Spleen (tissue), 13 donors: ENCODE measurements around the gene VPS26B. TPM values are rescaled to one million over a fixed set of nuclear protein-coding genes. Genes with fewer than 3 reads are reported as not detected.

ENCODE experiments used
- DNase-seq: peaks from one replicate; pipeline ENCODE4 v3.0.0-alpha.2; 2020
- H3K27ac ChIP-seq, 8 donors: fragments of 200-600 bp; sonication (generic) in 7 of 8; 1 replicate in 4 of 8; 2 replicates in 4 of 8; pipeline versions ENCODE4 v1.5.0 to v1.8.0; 2016 to 2021; ENCODE audit warnings: inconsistent platforms in 4 of 8, mild to moderate bottlenecking in 4 of 8, moderate library complexity in 1 of 8
- H3K27me3 ChIP-seq, 7 donors: fragments of 200-600 bp; sonication (generic) in 6 of 7; replicated peaks in 1 of 7; 1 replicate in 4 of 7; 2 replicates in 3 of 7; pipeline versions ENCODE4 v1.5.0 to v1.8.0; 2016 to 2021; ENCODE audit warnings: inconsistent platforms in 3 of 7, mild to moderate bottlenecking in 1 of 7
- H3K36me3 ChIP-seq, 6 donors: fragments of 200-600 bp; sonication (generic) in 5 of 6; 1 replicate in 4 of 6; 2 replicates in 2 of 6; pipeline versions ENCODE4 v1.5.0 to v1.8.0; 2016 to 2021; ENCODE audit warnings: inconsistent platforms in 2 of 6
- H3K4me1 ChIP-seq, 6 donors: fragments of 200-600 bp; sonication (generic) in 5 of 6; 1 replicate in 3 of 6; 2 replicates in 3 of 6; pipeline versions ENCODE4 v1.5.0 to v1.8.0; 2016 to 2021; ENCODE audit warnings: inconsistent platforms in 3 of 6
- H3K4me3 ChIP-seq, 8 donors: fragments of 200-600 bp; sonication (generic) in 7 of 8; 1 replicate in 4 of 8; 2 replicates in 4 of 8; pipeline versions ENCODE4 v1.5.0 to v1.8.0; 2016 to 2021; ENCODE audit warnings: inconsistent platforms in 4 of 8, mild to moderate bottlenecking in 4 of 8, moderate library complexity in 2 of 8
- H3K9me3 ChIP-seq, 8 donors: fragments of 200-600 bp; sonication (generic) in 7 of 8; 1 replicate in 4 of 8; 2 replicates in 4 of 8; pipeline versions ENCODE4 v1.5.0 to v1.8.0; 2016 to 2021; ENCODE audit warnings: inconsistent platforms in 4 of 8
- POLR2A ChIP-seq, 3 donors: fragments of 450-650 bp; IDR thresholded peaks; one replicate each; pipeline ENCODE4 v1.5.1; 2017; ENCODE audit warnings: antibody characterized with exemption in 3 of 3, mild to moderate bottlenecking in 1 of 3
- POLR2AphosphoS5 ChIP-seq, 3 donors: sonication (generic); formaldehyde crosslinking; IDR thresholded peaks; one replicate each; pipeline ENCODE4 v1.5.1; 2017; ENCODE audit warnings: antibody characterized with exemption in 3 of 3
- WGBS, 5 donors: extraction: QIAGEN DNeasy Blood & Tissue Kit in 3 of 5; methylation state at CpG; one replicate each; pipeline versions ENCODE4 v1.1.5 to v1.1.7; 2013 to 2018; 5-methylcytosine and 5-hydroxymethylcytosine counted together
- intact Hi-C: fragments of 100-400 bp; cut with DNase I; formaldehyde crosslinking; loops from one replicate; pipeline ENCODE4 v1.15.0; 2023; ENCODE audit warnings: low total_unique reads
- long read RNA-seq, 2 donors: transcript quantifications; one replicate each; lab custom pipeline, GENCODE V29; 2026
- polyA plus RNA-seq, 3 donors: library from polyadenylated mRNA; stranded (reverse); fragments of 200-250 nt; gene quantifications; one replicate each; pipeline ENCODE4 v1.2.1, GENCODE V29; 2013
- total RNA-seq, 7 donors: library from RNA; depleted of rRNA in 3 of 7; stranded (reverse); fragments of >200 nt in 3 of 7; fragmentation: NEBNext Ultra II Directional in 4 of 7; extraction: Animal tissue kit (Norgen Biotek cat#: 25700) in 4 of 7; gene quantifications; one replicate each; pipeline versions ENCODE4 v1.1.0 to v1.2.1, GENCODE V29; 2016 to 2021
- TF ChIP-seq, protein P1 (sequence below), 11 experiments: fragments of 200-600 bp in 7 of 11; fragments of 450-650 bp in 4 of 11; sonication (generic) in 4 of 11; IDR thresholded peaks in 8 of 11; conservative IDR thresholded peaks in 3 of 11; 1 replicate in 7 of 11; 2 replicates in 4 of 11; pipeline versions ENCODE4 v1.4.0 to v1.8.0; 2016 to 2021; ENCODE audit warnings: antibody characterized with exemption in 11 of 11, inconsistent platforms in 4 of 11, mild to moderate bottlenecking in 1 of 11
- donor health status: healthy with polysubstance abuse.
- donor health status: DM: no; HTN: no; CAD: no; lungs with moderate emphysema.
- donor health status: DM: no; HTN: no; CAD: no.
- donor health status: Bipolar disorder and iron deficiency.
- donor health status: healthy.
- donor health status: DM: no; HTN: no; CAD: no.
- donor health status: DM: yes; HTN: yes; CAD: no.

The VPS26B gene
- total RNA-seq: 10 to 100 TPM; 31.1 to 48.9 (median 43.2) TPM
- 10 to 100 TPM in 2 of 3 donors, 1 to 10 TPM in 1; 9.7 to 14.8 (median 11.6) TPM for polyA plus RNA-seq
- long read RNA-seq, donor 1, transcript VPS26B-201 (6 exons, 3,691 nt): major isoform, 11 of 19 reads
- long read RNA-seq, donor 1, transcript VPS26B-206 (2 exons, 2,073 nt): minor isoform, 5 of 19 reads
- long read RNA-seq, donor 1, partial matches to known transcripts: 0 of 19 reads
- long read RNA-seq, donor 1, other reads (novel, unspliced or antisense): 0 of 19 reads
- long read RNA-seq, donor 2, transcript VPS26B-201 (6 exons, 3,691 nt): major isoform, 8 of 11 reads
- long read RNA-seq, donor 2, partial matches to known transcripts: 0 of 11 reads
- long read RNA-seq, donor 2, other reads (novel, unspliced or antisense): 0 of 11 reads

DNA sequence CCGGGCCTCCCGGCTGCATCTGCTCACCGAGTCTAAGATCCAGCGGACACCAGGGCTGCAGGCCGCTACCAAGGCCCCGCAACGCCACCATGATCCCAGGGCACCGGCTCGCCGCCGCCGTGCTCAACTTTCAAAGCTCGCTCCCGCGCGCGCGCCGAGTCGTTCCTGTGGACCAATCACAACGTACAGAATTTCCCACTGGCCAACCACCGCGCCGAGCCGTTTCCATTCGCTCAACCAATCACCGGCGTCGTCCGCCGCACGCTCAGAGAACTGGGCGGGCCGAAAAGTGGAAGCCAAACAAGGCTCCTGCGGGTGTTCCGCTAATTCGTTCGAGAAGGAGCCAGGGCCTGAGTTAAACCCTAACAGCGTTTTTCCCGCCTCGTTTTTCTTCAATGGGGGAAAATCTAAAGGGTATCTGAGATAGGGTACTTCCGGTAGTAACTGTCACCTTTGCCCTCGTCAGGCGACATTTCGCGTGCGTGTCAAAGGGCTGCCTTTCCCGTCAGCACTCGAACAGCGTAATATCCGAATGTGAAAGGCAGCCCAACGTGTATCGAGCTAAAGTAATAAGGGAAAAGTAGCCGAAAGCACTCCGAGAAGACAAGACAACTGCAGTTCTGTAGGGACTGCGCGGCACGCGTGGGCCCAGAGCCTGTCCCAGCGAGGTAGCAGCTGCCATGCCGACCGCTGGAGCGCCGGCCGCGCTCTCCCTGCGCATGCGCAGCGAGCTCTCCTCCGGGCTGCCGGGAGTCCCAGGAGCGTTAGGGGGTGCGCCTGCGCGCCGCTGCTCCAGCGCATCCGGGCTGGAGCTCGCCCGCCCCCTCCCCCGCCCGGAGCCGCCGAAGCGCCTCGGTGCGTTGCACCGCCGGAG lies at the start of gene VPS26B, which contains the start of gene NCAPD3:
Gene VPS26B (plus strand): TSS at position 836 of the 874 bp plus-strand sequence. CDS start 452 bp downstream, outside the sequence.
Gene NCAPD3 (minus strand): TSS at position 132 of the 874 bp plus-strand sequence. CDS start 41 bp downstream, at position 91.
- DNase-seq: peak; percentile 98
- TF ChIP-seq POLR2AphosphoS5 (IDR thresholded peaks at IDR 0.05) (peak; percentile 100), POLR2A (IDR thresholded peaks at IDR 0.05) (peak; percentile 78 to 98 (median 87))
- TF ChIP-seq, protein P1, sequence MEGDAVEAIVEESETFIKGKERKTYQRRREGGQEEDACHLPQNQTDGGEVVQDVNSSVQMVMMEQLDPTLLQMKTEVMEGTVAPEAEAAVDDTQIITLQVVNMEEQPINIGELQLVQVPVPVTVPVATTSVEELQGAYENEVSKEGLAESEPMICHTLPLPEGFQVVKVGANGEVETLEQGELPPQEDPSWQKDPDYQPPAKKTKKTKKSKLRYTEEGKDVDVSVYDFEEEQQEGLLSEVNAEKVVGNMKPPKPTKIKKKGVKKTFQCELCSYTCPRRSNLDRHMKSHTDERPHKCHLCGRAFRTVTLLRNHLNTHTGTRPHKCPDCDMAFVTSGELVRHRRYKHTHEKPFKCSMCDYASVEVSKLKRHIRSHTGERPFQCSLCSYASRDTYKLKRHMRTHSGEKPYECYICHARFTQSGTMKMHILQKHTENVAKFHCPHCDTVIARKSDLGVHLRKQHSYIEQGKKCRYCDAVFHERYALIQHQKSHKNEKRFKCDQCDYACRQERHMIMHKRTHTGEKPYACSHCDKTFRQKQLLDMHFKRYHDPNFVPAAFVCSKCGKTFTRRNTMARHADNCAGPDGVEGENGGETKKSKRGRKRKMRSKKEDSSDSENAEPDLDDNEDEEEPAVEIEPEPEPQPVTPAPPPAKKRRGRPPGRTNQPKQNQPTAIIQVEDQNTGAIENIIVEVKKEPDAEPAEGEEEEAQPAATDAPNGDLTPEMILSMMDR (IDR thresholded peaks at IDR 0.05 in 8 of 11, conservative IDR thresholded peaks at IDR 0.05 in 3 of 11): peak in 4 of 11 experiments; percentile 18 to 36 (median 27)
- peak within 1 kb of the TSS; percentile 71 to 97 (median 94) for H3K27ac ChIP-seq
- peaks cover 0 to 11% (median 0%) of the 10 kb centered on the region in 7 donors for H3K27me3 ChIP-seq
- intact Hi-C loops: no loop called here
- 0 to 1% (median 0%) methylated on average over 57 to 89 of the region's 89 CpGs for WGBS, 5 donors
- H3K4me1 ChIP-seq: peaks cover 32 to 67% (median 52%) of the 10 kb centered on the region in 6 donors
- H3K9me3 ChIP-seq: no peaks in the 10 kb centered on the region
- peaks cover 0 to 15% (median 11%) of the 10 kb centered on the region in 6 donors for H3K36me3 ChIP-seq
- H3K4me3 ChIP-seq: peak within 1 kb of the TSS; percentile 84 to 98 (median 92)

DNA sequence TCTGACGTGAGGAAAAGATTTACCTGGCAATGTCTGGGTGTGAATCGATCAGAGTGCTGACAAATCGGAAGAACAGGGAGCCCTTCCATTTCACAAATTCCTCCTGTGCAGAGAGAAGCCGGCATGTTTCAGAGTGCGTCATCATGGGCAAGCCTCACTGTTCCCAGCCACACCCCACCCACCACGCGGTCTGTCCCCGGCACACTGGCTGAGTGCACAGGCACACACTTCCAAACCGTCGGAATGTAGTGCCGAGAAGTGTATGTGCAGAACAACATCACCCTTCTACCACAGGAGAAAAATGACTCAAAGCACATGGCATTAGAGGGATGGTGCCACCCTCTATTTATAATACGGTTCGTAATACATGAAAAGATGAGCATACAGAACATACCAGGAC lies 48.2 kb upstream of the VPS26B start:
- Histone ChIP-seq H3K27ac (no peak overlapping the region), H3K4me3 (no peak overlapping the region), H3K27me3 (no peaks in the 10 kb centered on the region), H3K4me1 (no peaks in the 10 kb centered on the region), H3K36me3 (peaks cover 0 to 100% (median 59%) of the 10 kb centered on the region in 6 donors), H3K9me3 (no peaks in the 10 kb centered on the region)
- DNase-seq: no peak
- intact Hi-C loops: no loop called here
- 94 to 99% (median 96%) methylated on average over 13 of the region's 13 CpGs for WGBS, 5 donors
- TF ChIP-seq POLR2A (IDR thresholded peaks at IDR 0.05) (no peak), POLR2AphosphoS5 (IDR thresholded peaks at IDR 0.05) (no peak)
- TF ChIP-seq, protein P1 (IDR thresholded peaks at IDR 0.05 in 8 of 11, conservative IDR thresholded peaks at IDR 0.05 in 3 of 11): no peak

DNA sequence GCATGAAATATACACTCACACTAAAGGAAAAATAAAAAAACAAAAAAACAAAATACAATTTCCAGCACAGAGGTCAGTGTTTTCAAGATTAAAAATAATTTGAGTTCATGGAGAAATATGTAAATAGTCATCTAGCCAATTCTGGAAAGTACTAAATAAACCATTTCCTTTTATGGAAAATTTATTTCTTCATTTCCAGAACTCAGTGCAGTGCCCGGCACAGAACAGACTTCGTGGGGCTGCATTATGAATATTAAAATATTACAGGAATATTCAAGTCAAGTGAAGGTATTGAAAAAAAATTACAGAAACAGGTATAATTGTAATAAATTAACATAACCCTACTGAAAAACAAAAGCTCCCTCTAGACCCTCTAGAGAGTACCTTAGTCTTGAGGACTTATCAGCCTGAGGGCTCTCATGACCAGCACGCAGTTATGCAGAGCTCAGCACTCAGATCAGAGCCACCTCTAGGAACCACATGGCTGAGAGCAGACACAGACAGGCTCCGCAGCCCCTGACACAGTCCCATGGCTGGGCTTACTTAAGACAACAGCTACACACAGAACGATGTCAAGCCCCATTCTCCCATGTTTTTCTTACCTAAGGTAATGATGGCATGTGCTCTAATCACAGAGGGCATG lies 46.3 kb upstream of the VPS26B start:
- no peak for DNase-seq
- Histone ChIP-seq H3K27me3 (no peaks in the 10 kb centered on the region), H3K4me1 (no peaks in the 10 kb centered on the region), H3K4me3 (no peak overlapping the region), H3K27ac (no peak overlapping the region), H3K36me3 (peaks cover 0 to 100% (median 53%) of the 10 kb centered on the region in 6 donors), H3K9me3 (no peaks in the 10 kb centered on the region)
- 76 to 93% (median 84%) methylated on average over 5 of the region's 5 CpGs for WGBS, 5 donors
- no peak for TF ChIP-seq POLR2A (IDR thresholded peaks at IDR 0.05)
- TF ChIP-seq POLR2AphosphoS5 (IDR thresholded peaks at IDR 0.05): no peak
- TF ChIP-seq, protein P1 (IDR thresholded peaks at IDR 0.05 in 8 of 11, conservative IDR thresholded peaks at IDR 0.05 in 3 of 11): no peak
- intact Hi-C loops: no loop called here
